HCT116 (cell line): ENCODE measurements around the gene GALM. TPM values are rescaled to one million over a fixed set of nuclear protein-coding genes. Genes with fewer than 3 reads are reported as not detected.

Experiments
- ATAC-seq: fragments of 200-7000 bp; cut with Tn5 transposase; 2 replicates; pipeline ENCODE4 v1.9.1; 2020; ENCODE audit warnings: mild to moderate bottlenecking, moderate library complexity
- BruUV-seq: library from RNA; stranded (reverse); fragments of 400-500 nt; replicated peaks from 2 replicates; lab custom pipeline; 2021; lab: Mats Ljungman, UMichigan
- CTCF ChIA-PET: fragments of 300-600 bp; sonication (Branson Sonifier 250); formaldehyde crosslinking; loops from one replicate; lab custom pipeline; 2021; ENCODE audit warnings: antibody characterized with exemption; lab: Charles Lee
- POLR2A ChIA-PET: fragments of 300-600, 350-600 bp; sonication (Branson Sonifier 250); formaldehyde crosslinking; loops from one replicate; lab custom pipeline; 2021; ENCODE audit warnings: antibody characterized with exemption; lab: Charles Lee
- RAD21 ChIA-PET, 2 experiments: fragments of 300-600 bp; sonication (Branson Sonifier 250); formaldehyde crosslinking; loops; one replicate each; lab custom pipeline; 2023; ENCODE audit warnings: low total read pairs in 2 of 2; ENCODE audit not compliant: uncharacterized antibody in 2 of 2, unreplicated experiment in 2 of 2, low non-redundant PET in 1 of 2; lab: Charles Lee
- DNase-seq: peaks from one replicate; pipeline ENCODE4 v3.0.0-alpha.2; 2010; ENCODE audit warnings: low read depth, low spot score
- H2AFZ ChIP-seq: fragments of 200-600 bp; shearing (Covaris generic), sonication (generic); 2 replicates; pipeline ENCODE4 v1.6.1; 2017; ENCODE audit warnings: low read depth, mixed run types, mixed read lengths, antibody characterized with exemption, low read length; ENCODE audit not compliant: poor library complexity, severe bottlenecking
- H3K27ac ChIP-seq: 2 replicates; pipeline ENCODE4 v1.5.1; 2012; ENCODE audit warnings: low read depth, low read length
- H3K27me3 ChIP-seq: fragments of 200-600 bp; sonication (generic); 2 replicates; pipeline ENCODE4 v1.6.1; 2016; ENCODE audit warnings: mixed run types, low read length, mixed read lengths; ENCODE audit not compliant: insufficient read depth
- H3K36me3 ChIP-seq, 2 experiments: fragments of 200-500 bp in 1 of 2; fragments of 200-600 bp in 1 of 2; sonication (Bioruptor generic) in 1 of 2; sonication (generic) in 1 of 2; 2 replicates each; pipeline versions ENCODE4 v1.5.1 to v1.6.1; 2014 to 2016; ENCODE audit warnings: low read length in 2 of 2, inconsistent platforms in 1 of 2, mixed read lengths in 1 of 2, mixed run types in 1 of 2; ENCODE audit not compliant: insufficient read depth in 2 of 2, control insufficient read depth in 1 of 2
- H3K4me1 ChIP-seq, 2 experiments: fragments of 200-600 bp in 1 of 2; sonication (generic) in 1 of 2; 2 replicates each; pipeline versions ENCODE4 v1.5.1 to v1.6.1; 2012 to 2017; ENCODE audit warnings: low read length in 2 of 2, inconsistent platforms in 1 of 2, mild to moderate bottlenecking in 1 of 2, mixed read lengths in 1 of 2, mixed run types in 1 of 2, moderate library complexity in 1 of 2; ENCODE audit not compliant: insufficient read depth in 2 of 2, control insufficient read depth in 1 of 2
- H3K4me2 ChIP-seq: fragments of 200-600 bp; sonication (generic); 2 replicates; pipeline ENCODE4 v1.6.1; 2017; ENCODE audit warnings: mixed run types, low read length, mixed read lengths
- H3K4me3 ChIP-seq, 2 experiments: fragments of 200-600 bp in 1 of 2; sonication (generic) in 1 of 2; replicated peaks in 1 of 2; 2 replicates each; pipeline ENCODE4 v1.5.1; 2011 to 2016; ENCODE audit warnings: low read length in 2 of 2, control low read depth in 1 of 2, low read depth in 1 of 2, mild to moderate bottlenecking in 1 of 2, mixed read lengths in 1 of 2, mixed run types in 1 of 2
- H3K79me2 ChIP-seq: fragments of 200-600 bp; sonication (generic); 2 replicates; pipeline ENCODE4 v1.6.1; 2017; ENCODE audit warnings: mild to moderate bottlenecking, mixed run types, low read length, moderate library complexity, mixed read lengths; ENCODE audit not compliant: insufficient read depth
- H3K9ac ChIP-seq: fragments of 200-600 bp; sonication (generic); 2 replicates; pipeline ENCODE4 v1.6.1; 2016; ENCODE audit warnings: low read length, mixed read lengths
- H3K9me2 ChIP-seq: fragments of 200-600 bp; sonication (generic), shearing (Covaris generic); 2 replicates; pipeline ENCODE4 v1.6.1; 2017; ENCODE audit warnings: mixed run types, mild to moderate bottlenecking, moderate library complexity; ENCODE audit not compliant: insufficient read depth
- H3K9me3 ChIP-seq, 2 experiments: fragments of 200-500 bp in 1 of 2; fragments of 200-600 bp in 1 of 2; sonication (Bioruptor generic) in 1 of 2; sonication (generic) in 1 of 2; 2 replicates each; pipeline ENCODE4 v1.6.1; 2014 to 2017; ENCODE audit warnings: low read length in 2 of 2, mixed read lengths in 2 of 2, inconsistent platforms in 1 of 2, low read depth in 1 of 2, mild to moderate bottlenecking in 1 of 2, mixed run types in 1 of 2, moderate library complexity in 1 of 2; ENCODE audit not compliant: control insufficient read depth in 1 of 2, insufficient read depth in 1 of 2
- H4K20me1 ChIP-seq: fragments of 200-600 bp; sonication (generic), shearing (Covaris generic); 2 replicates; pipeline ENCODE4 v1.6.1; 2017; ENCODE audit warnings: mixed run types, mild to moderate bottlenecking, moderate library complexity; ENCODE audit not compliant: insufficient read depth
- EZH2phosphoT487 ChIP-seq: fragments of 200-600 bp; IDR thresholded peaks from 2 replicates; pipeline ENCODE4 v1.6.1; 2018; ENCODE audit warnings: antibody characterized with exemption, borderline replicate concordance
- POLR2A ChIP-seq: IDR thresholded peaks from 2 replicates; pipeline ENCODE4 v1.7.0; 2011; ENCODE audit warnings: borderline replicate concordance; ENCODE audit not compliant: insufficient read depth, insufficient read length; ENCODE audit errors: extremely low read depth
- REST ChIP-seq: IDR thresholded peaks from 2 replicates; pipeline ENCODE4 v1.6.1; 2012; ENCODE audit warnings: low read depth
- intact Hi-C: fragments of 100-400 bp; cut with micrococcal nuclease; formaldehyde crosslinking; loops from 2 replicates; pipeline ENCODE4 v1.10.0; 2022
- total RNA-seq: library from RNA; stranded (reverse); gene quantifications from one replicate; pipeline ENCODE4 v1.2.1, GENCODE V29; 2021; ENCODE audit not compliant: unreplicated experiment

GALM gene
- total RNA-seq, 1 experiment from 2014 or later = 10.2 TPM

GRCh38 chr2:38775097-38775920 is 109.4 kb downstream of the GALM start:
- Histone ChIP-seq H2AFZ (no peak overlapping the region), H4K20me1 (no peaks in the 10 kb centered on the region)
- intact Hi-C loops = no loop called here

More at GRCh38 chr2:38775097-38775920, 109.4 kb downstream of the GALM start:
- Histone ChIP-seq H3K9me2 (no peaks in the 10 kb centered on the region), H3K4me3 (no peak overlapping the region), H3K9me3 (no peaks in the 10 kb centered on the region), H3K36me3 (peaks cover 0 to under 1% of the 10 kb centered on the region in 2 experiments; a peak in 1 of 4 replicates), H3K4me1 (peaks cover 0 to 7% of the 10 kb centered on the region in 2 experiments; a peak in 2 of 4 replicates), H3K79me2 (peaks cover 13% of the 10 kb centered on the region), H3K27me3 (no peaks in the 10 kb centered on the region), H3K27ac (no peak overlapping the region), H3K9ac (no peak overlapping the region), H3K4me2 (no peak overlapping the region)
- no peak for DNase-seq
- ATAC-seq = no peak
- BruUV-seq = no TSS peak
- TF ChIP-seq EZH2phosphoT487 (no peak), REST (no peak), POLR2A (no peak)
- ChIA-PET CTCF (no interaction called here), RAD21 (no interaction called here), POLR2A (no interaction called here)
